T-helper 2 cell treated with Interferon-gamma antibody and Interleukin-4, amounts not matched to agents 5 μg/mL and 100 μg/mL, for 36 hours (primary cell): Measurements from ENCODE around the gene ALPG.
"Not testable (repeated sequence)": the region's sequence is repeated elsewhere in the genome, so short reads cannot be mapped to it uniquely, and the experiment has no call there.

Source experiments
- DNase-seq: peaks from one replicate; pipeline ENCODE4 v3.0.0; 2021; ENCODE audit warnings: low spot score
- H3K27ac Mint-ChIP-seq: one replicate; pipeline ENCODE4 v1.8.0; 2021; ENCODE audit warnings: mild to moderate bottlenecking, mixed read lengths
- H3K27me3 Mint-ChIP-seq: one replicate; pipeline ENCODE4 v1.8.0; 2021; ENCODE audit warnings: low read depth, mixed read lengths
- H3K36me3 Mint-ChIP-seq: one replicate; pipeline ENCODE4 v1.8.0; 2021; ENCODE audit warnings: low read depth, mixed read lengths
- H3K4me1 Mint-ChIP-seq: one replicate; pipeline ENCODE4 v1.8.0; 2021; ENCODE audit warnings: low read depth, mixed read lengths
- H3K4me3 Mint-ChIP-seq: one replicate; pipeline ENCODE4 v1.8.0; 2022; ENCODE audit warnings: mild to moderate bottlenecking, moderate library complexity, mixed read lengths
- H3K9me3 Mint-ChIP-seq: one replicate; pipeline ENCODE4 v1.8.0; 2021; ENCODE audit warnings: mixed read lengths

The ALPG gene

GRCh38 chr2:232440220-232441018 is 33.8 kb downstream of the ALPG start:
- H3K4me1 Mint-ChIP-seq, H3K9me3 Mint-ChIP-seq, H3K27ac Mint-ChIP-seq, H3K27me3 Mint-ChIP-seq, H3K4me3 Mint-ChIP-seq, H3K36me3 Mint-ChIP-seq: not testable (repeated sequence)
- peak; percentile 79 for DNase-seq

- Mint-ChIP-seq H3K27me3 (peaks cover 2% of the 10 kb centered on the region), H3K4me3 (no peak overlapping the region), H3K36me3 (no peaks in the 10 kb centered on the region), H3K9me3 (no peaks in the 10 kb centered on the region), H3K27ac (no peak overlapping the region), H3K4me1 (no peaks in the 10 kb centered on the region)
- DNase-seq: no peak
Observed at GRCh38 chr2:232441147-232441651, 34.6 kb downstream of the ALPG start.

DNA sequence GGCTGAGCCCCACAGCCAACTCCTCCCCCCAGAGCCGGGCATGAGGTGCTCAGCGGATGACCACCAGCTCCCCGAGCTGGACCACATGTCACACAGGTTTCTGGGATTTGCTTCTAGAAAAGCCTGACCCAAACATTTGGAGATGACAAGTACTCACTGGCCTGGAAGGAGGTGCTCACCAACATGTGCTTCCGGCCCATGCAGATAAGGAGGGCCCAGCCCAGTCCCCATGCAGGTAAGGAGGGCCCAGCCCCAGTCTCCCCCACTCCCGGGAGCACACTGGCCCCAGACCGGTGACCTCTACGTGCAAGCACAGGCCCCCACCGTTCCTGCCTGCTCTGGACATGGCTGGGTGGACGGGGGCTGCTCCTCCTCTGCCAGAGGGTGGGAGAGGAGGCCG is 35.3 kb downstream of the ALPG start:
- not testable (repeated sequence) for H3K4me1 Mint-ChIP-seq, H3K4me3 Mint-ChIP-seq

GRCh38 chr2:232442431-232442830 is 35.8 kb downstream of the ALPG start:
- H3K36me3 Mint-ChIP-seq, H3K4me3 Mint-ChIP-seq, H3K27ac Mint-ChIP-seq, H3K27me3 Mint-ChIP-seq, H3K4me1 Mint-ChIP-seq, H3K9me3 Mint-ChIP-seq, DNase-seq: not testable (repeated sequence)

More for the DNA sequence above, 35.3 kb downstream of the ALPG start:
- not testable (repeated sequence) for DNase-seq, H3K9me3 Mint-ChIP-seq, H3K27me3 Mint-ChIP-seq, H3K27ac Mint-ChIP-seq, H3K36me3 Mint-ChIP-seq

DNA sequence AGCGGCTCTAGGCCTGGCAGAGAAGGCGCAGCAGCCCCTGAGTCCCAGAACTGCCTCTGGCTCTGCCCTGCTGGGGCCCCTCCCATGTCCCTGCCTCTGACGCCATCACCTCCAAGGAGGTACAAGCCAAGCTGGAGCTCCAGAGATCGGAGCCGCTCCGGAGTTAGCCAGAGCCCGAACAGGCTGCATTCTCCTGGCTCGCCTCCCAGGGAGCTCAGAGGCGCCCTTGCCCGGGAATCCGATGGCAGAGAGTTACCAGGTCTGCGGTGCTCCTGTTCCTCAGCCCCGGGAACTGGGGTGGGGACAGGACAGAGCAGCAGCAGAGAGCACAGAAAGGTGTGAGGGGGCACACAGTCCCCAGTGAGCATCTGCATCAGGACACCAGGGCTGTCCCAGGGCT is 36.4 kb downstream of the ALPG start:
- DNase-seq, H3K4me1 Mint-ChIP-seq, H3K4me3 Mint-ChIP-seq, H3K27me3 Mint-ChIP-seq, H3K9me3 Mint-ChIP-seq, H3K36me3 Mint-ChIP-seq, H3K27ac Mint-ChIP-seq: not testable (repeated sequence)

DNA sequence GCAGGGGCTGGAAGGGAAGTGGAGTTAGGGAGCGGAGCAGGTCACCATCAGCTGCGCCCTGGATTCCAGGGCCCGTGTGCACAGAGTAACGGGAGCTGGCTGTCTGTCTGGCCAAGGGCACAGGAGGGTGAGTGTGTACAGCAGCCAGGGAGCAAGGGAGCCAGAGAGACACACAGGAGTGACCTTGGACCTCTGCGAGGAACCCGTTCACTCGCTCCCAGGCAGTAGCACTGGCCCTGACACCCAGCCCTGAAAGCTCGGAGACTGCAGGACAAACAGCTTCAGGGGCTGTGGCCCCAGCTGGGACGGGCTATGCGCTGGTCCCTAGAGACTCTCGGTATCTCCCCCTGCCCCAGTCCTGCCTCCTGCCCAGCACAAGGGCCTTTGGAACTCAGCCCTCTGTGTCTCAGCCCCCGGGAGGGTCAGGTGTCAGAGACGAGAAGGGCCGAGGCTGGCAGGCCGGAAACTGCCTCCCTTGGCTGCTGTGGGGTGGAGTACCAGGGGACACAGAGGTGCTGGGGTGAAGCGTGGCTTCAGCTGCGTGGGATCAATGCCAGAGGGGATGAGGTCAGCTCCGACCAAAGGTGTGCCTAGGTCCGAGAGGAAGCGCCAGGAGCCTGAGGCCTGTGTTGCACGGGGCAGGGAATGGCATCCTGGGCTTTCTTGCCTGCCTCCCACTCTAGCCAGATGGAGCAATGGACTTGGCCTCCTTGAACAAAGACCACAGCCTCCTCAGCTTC is 37.2 kb downstream of the ALPG start:
- not testable (repeated sequence) for H3K4me3 Mint-ChIP-seq, H3K27me3 Mint-ChIP-seq, H3K9me3 Mint-ChIP-seq, H3K27ac Mint-ChIP-seq, H3K4me1 Mint-ChIP-seq, DNase-seq, H3K36me3 Mint-ChIP-seq

DNA sequence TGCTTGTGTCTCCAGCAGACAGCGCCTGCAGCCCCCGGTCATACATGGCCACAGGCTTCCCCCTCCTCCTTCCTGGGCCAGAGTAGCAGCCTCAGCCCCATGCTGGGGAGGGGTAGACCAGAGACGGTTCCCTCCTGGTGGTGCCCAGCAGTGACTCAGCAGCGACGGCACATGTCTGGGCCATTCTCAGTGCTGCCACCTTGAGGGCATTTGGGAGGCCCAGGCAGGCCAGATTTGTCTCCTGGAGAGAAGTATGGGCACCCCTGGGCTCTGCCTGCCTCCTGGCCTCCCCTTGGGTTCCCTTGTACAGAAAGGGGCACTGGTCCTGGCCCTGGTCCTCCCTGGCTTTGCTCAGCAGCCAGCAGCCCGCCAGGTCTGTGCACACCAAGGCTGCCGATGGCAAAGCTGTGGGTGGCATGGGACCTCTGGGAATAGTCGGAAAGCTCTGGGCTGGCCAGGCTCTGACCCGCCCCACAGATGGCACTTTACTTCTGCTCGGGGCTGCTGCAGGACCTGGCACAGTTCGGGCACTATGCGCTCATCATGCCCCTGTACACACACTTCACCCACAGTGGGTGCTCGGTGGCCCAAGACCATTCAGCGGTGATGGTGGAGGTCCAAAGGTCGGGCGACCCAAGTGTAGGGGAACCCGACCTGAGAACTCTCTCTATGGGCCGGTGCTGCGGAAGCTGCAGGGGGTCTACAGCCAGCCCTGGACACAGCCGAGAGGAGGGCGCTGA is 37.9 kb downstream of the ALPG start:
- Mint-ChIP-seq H3K4me3 (no peak overlapping the region), H3K27me3 (peaks cover 2% of the 10 kb centered on the region), H3K4me1 (no peaks in the 10 kb centered on the region), H3K27ac (no peak overlapping the region), H3K36me3 (no peaks in the 10 kb centered on the region), H3K9me3 (no peaks in the 10 kb centered on the region)
- peak; percentile 57 for DNase-seq

DNA sequence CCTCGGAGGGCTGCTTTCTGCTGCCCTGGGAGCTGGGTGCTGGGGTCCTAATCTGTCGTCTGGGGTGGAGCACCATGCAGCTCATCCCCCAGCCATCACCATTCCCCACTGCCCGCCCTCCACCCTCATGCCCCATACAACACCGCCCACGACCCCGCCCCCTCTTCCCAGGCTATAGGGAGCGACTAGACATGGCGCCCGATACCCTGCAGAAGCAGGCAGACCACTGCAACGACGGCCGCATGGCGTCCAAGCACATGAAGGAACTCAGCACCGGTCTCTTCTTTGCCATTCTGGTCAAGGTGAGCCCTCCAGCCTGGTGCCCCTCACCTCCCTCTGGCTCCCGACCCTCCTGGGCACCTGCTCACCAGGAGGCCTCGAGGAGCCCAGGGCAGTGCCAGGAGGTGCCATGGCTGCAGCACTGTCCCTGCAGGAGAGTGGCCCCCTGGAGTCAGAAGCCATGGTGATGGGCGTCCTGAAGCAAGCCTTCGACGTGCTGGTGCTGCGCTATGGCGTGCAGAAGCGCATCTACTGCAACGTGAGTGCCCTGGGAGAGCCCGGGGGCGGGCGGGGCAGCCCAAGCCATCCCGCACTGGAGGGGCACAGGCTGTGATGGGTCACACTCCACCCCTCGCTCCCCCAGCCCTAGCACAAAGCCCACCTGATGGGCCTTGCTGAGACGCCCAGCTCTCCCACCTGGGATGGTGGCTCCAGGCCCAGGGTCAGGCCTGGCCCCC is 38.7 kb downstream of the ALPG start:
- not testable (repeated sequence) for H3K4me1 Mint-ChIP-seq

DNA sequence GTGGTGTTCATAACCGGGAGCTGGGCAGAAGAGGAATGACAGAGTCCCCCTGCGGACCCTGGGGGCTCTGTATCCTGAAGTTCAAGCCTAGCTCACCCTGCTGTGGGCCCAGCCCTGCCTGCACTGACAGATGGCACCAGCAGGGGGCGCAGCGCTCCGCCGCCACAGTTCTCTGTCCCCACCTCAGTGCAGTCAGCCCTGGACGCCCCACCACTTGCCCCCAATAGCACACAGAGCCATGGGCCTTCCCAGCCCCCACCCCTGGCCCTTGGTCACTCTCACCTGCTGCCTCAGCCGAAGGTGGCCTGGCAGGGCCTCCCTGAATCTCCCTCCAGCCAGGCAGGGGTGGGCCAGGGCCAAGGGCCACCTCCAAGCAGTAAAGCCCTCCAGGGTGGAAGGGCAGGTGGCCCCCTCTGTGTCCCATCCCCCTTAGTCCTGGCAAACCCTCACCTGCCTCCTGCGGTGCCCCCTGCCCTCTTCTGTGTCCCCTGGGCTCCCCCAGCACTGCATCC is 39.7 kb downstream of the ALPG start:
- H3K4me1 Mint-ChIP-seq, H3K9me3 Mint-ChIP-seq, H3K4me3 Mint-ChIP-seq, H3K36me3 Mint-ChIP-seq, DNase-seq, H3K27me3 Mint-ChIP-seq, H3K27ac Mint-ChIP-seq: not testable (repeated sequence)

More for the DNA sequence above, 38.7 kb downstream of the ALPG start:
- H3K36me3 Mint-ChIP-seq, H3K27ac Mint-ChIP-seq, H3K9me3 Mint-ChIP-seq, H3K4me3 Mint-ChIP-seq, DNase-seq, H3K27me3 Mint-ChIP-seq: not testable (repeated sequence)

- H3K9me3 Mint-ChIP-seq: no peaks in the 10 kb centered on the region
- no peak for DNase-seq
- no peak overlapping the region for H3K27ac Mint-ChIP-seq
- no peaks in the 10 kb centered on the region for H3K4me1 Mint-ChIP-seq
- no peaks in the 10 kb centered on the region for H3K36me3 Mint-ChIP-seq
- H3K4me3 Mint-ChIP-seq: no peak overlapping the region
- no peaks in the 10 kb centered on the region for H3K27me3 Mint-ChIP-seq
Observed at GRCh38 chr2:232447091-232447620, 40.5 kb downstream of the ALPG start.

DNA sequence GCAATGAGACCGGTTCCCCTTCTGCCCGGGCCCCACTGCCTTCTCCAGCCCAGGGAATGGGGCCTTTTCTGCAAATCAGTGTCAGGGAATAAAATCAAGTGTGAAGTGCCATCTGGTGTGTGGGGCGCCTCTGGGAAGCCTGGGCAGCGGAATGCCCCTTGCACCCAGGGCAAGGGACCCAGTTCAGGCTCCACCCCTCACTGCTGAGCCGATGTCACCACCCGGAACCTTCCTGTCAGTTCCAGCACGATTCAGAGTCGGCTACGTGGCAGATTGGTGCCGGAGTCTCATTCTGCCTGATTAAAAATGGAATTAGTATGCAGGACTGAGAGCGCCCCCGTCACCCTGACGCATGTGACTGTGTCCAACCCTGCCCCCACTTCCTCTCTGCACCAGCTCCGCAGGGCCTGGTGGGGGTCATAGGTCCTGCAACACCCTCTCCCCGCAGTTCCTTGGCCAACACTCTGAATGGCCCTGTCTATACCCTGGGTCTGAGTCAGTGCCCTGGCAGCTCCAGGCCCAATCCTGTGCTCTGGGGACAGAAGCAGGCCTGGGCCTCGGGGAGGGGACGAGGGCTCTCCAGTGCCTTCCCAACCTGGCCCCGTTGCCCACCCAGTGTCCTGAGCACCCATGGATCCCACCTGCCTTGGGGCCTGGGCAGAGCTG is 41.1 kb downstream of the ALPG start:
- H3K27me3 Mint-ChIP-seq: no peaks in the 10 kb centered on the region
- no peaks in the 10 kb centered on the region for H3K4me1 Mint-ChIP-seq
- H3K36me3 Mint-ChIP-seq: no peaks in the 10 kb centered on the region
- H3K9me3 Mint-ChIP-seq: no peaks in the 10 kb centered on the region
- no peak for DNase-seq
- no peak overlapping the region for H3K4me3 Mint-ChIP-seq
- no peak overlapping the region for H3K27ac Mint-ChIP-seq

DNA sequence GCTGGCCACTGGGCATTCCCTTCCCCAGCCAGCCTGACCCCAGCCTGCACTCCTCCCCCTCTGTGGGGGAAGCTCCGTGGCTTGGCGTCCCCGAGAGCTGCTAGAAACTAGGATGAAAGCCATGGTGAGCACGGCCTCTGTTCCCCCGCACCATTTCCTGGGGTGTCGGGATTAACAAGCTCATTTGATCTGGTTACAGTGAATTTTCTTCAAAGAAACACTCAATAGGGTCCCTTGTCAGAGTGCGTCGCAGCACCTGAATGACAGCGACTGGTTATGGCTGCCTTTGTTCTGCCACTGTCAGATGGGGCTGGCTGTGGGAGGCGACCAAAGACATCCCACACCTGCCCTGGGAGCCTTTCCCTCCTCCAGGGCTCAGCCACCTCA is 41.7 kb downstream of the ALPG start:
- Mint-ChIP-seq H3K4me1 (no peaks in the 10 kb centered on the region), H3K36me3 (no peaks in the 10 kb centered on the region), H3K27me3 (no peaks in the 10 kb centered on the region), H3K9me3 (no peaks in the 10 kb centered on the region), H3K4me3 (no peak overlapping the region), H3K27ac (no peak overlapping the region)
- no peak for DNase-seq

DNA sequence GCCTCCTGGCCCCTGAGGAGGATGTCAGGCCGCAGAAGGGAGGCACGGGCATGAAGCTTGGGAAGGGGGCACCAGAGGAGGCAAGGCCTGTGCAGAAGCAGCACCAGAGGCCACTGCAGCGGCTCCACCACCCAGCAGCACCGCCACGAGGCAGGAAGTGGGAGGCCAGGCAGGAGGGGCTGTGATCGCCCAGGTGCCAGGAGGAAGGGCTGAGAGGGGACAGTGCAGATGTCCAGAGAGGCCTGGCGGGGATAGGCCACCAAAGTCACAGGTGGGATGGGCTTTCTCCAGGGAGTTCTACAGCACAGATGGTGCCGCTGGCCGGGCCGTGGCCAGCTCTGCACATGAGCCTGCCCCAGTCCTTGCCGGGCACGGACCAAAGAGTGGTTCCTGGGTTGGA is 43.3 kb downstream of the ALPG start:
- no peak overlapping the region for H3K4me3 Mint-ChIP-seq
- H3K27ac Mint-ChIP-seq: no peak overlapping the region
- no peaks in the 10 kb centered on the region for H3K9me3 Mint-ChIP-seq
- H3K36me3 Mint-ChIP-seq: no peaks in the 10 kb centered on the region
- no peak for DNase-seq
- H3K4me1 Mint-ChIP-seq: no peaks in the 10 kb centered on the region
- peaks cover 2% of the 10 kb centered on the region for H3K27me3 Mint-ChIP-seq
